NK-92 (cell line): ENCODE measurements around the gene IVL.

Experiments used
- DNase-seq: peaks from one replicate; lab custom pipeline; 2025; ENCODE audit not compliant: unreplicated experiment; lab: John Stamatoyannopoulos, UW

The IVL gene

DNA sequence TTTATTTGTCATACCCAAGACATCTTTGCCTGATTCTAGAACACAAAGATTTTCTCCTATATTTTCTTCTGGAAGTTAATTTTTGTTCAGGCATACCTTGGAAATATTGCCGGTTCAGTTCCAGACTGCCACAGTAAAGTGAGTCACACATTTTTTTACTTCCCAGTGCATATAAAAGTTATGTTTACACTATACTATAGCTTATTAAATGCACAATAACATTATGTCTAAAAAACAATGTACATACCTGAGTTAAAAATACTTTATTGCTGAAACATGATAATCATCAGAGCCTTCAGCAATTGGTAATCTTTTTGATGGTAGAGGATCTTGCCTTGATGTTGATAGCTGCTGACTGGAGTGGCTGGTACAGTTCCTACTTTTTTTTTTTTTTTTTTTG is 20.2 kb upstream of the IVL start:
- DNase-seq, result no peak

DNA sequence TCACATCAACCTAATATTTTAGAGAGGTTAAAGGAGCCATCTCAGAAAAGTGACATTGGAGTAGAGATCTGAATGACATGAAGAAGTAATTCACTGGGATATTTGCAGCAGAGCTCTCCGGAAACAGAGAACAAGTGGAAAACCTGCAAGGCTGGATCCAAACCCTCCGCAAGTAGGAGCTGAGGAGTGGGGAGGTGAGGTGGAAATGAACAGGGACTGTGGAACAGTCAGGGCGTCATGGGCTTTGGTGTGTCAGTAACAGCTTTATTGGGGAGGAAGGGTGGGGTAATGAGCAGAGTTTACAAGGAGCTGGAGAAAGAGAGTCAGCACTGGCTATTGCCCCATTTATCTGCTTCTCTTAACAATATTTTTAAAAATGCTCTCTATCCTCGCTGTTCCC is 9.3 kb upstream of the IVL start:
- DNase-seq, result no peak

DNA sequence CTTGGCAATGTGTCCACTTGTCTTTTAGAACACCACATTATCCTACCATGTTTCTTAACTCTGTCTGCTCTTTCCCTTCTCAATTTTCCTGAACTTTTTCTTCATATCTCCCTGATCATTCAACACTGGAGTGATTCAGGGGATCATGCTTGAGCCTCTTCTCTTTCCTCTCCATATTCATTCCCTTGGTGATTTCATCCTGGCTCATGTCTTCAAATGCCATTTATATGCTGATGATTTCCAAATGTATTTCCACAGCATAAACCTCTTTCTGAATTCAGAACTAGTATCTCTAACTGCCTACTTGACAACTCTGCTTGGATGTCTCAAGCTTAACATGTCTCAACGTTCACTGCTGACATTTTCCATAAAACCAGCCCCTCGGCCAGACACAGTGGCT is 8.5 kb upstream of the IVL start:
- no peak for DNase-seq

DNA sequence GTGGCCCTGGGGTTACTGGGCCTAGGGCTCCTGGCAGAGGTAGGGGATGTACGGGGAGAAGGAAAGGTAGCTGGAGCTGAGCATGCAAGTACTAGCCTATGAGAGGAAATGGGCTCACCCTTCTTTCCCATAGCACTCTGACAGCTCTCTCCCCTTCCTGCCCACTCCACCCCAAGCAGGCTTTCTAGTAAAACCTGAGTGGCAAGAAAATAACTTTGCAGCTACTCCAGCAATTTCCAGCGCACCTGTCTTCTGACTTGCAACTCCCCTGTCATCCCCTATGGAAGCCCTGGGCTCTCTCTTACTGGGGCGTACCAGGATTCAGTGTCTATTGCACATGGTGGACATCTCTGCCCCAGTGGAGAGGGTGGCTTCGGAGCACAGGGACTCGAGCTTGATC is 6.7 kb upstream of the IVL start:
- no peak for DNase-seq

DNA sequence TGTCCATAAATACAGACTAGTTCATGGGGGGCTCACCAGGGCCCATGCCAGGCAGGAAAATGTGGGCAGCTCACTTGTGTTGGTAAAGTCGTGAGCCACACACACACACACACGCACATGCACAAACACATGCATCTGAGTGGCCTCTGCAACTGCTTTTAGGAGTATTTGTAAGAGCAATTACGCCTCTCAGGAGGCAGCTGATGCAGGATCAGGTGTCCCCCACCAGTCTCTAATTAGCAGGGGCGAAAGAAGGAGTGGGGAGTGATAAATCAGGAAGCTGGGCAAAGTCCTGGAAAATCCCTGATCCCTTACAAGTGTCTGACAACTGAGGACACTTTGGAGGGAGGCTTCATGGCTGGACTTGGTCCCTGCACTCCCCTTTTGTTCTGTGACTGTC is 5.7 kb upstream of the IVL start:
- no peak for DNase-seq

DNA sequence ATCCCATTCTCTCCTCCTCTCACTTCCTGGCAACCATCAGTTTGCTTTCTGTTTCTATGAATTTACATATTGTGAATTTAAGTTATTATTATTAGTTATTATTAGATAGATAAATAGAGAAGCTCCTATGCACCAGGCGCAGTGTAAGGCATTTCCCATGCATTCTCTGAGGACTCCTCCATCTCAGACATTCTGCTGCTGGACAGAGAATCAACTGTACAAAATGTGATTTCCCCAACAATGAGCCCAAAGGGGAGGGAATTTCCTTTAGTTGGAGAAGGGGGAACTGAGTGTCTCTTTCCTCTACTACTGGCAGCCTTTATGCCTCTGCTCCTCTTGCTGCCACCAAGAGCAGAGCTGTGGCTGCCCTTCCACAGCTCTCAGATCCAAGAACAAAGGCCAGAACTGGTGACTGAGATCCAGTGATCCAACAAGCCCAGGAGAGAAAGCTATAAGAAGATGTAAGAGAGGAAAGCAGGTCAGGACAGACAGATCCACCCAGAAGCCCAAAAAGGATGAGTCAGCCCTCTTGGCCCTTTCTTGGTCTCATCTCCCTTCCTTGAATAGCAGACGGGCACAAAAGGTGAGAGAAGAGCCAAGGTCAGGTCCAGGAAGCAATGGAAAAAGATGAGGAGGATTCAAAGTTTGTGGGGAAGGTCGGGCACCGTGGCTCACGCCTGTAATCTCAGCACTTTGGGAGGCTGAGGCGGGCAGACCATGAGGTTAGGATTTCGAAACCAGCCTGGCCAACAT is 3.5 kb upstream of the IVL start:
- no peak for DNase-seq

DNA sequence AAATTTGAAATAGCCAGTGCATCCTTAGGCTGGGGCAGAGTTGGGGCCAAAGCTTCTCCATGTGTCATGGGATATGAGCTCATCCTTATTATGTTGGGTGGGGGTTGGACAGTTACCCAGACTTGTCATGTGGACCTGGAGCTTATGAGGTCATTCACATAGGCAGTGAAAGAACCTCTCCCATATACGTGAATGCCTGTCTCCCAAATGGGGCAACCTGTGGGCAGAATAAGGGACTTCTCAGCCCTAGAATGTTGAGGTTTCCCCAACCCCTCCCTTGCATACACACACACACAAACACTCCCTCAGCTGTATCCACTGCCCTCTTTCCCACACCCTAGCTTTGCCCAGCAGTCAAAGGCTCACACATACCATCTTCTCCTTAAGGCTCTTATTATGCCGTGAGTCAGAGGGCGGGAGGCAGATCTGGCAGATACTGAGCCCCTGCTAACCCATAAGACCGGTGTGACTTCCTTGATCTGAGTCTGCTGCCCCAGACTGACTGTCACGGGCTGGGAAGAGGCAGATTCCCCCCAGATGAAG is 2.3 kb upstream of the IVL start:
- no peak for DNase-seq

DNA sequence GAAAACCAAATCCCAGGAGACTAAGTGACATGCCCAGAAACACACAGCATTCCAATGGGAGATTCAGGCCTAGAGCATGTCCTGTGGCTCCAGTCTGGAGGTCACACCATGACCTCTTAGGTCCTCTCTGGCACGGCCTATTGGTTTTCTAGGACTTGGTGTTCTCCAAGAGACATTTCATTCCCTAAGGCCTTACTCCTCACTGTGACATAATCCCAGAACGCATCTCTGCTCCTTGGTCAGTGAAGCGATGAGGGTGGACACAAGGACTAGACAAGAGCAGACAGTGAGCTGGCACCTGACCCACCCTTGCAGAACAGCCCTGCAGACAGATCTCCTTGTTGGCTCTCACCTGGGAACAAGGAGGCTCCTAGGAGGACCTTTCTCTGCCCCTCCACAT is 860 bp downstream of the IVL start:
- no peak for DNase-seq

DNA sequence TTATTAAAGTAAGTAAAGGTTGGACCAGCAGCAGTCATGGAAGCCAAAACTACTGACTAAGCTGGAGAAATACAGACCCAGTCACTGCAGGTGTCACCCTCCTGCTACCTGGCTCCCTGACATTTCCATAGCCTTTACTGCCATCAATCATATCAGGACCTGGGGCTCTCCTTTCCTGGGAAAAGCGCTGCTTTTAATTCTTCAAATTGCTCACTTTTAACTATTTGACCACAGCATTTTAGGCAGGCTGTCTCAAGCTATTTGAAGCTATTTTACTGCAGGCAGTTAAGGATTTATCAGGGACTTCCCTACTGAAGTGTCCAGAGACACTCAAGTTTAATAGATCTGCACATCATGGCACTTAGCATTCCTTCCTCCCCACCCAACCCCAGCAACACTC is 4.1 kb downstream of the IVL start:
- DNase-seq, result no peak

DNA sequence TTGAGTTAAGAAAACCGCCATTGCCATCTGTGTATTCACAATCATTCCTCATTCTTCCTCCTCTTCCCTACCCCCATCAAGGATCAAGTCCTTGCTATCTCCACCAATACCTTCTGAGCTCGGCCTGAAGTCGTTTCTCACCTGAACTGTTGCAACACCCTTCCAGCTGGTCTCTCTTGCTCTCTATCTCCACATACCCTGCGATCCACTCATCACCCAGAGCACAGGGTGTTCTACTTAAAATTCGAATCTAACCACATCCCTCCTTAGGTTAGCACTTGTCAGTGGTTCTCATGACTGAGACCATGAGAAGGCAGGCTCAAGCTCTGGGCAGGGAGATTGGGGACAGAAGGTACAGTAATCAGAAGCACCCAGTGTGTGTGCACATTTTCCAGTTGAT is 4.6 kb downstream of the IVL start:
- DNase-seq, result no peak

DNA sequence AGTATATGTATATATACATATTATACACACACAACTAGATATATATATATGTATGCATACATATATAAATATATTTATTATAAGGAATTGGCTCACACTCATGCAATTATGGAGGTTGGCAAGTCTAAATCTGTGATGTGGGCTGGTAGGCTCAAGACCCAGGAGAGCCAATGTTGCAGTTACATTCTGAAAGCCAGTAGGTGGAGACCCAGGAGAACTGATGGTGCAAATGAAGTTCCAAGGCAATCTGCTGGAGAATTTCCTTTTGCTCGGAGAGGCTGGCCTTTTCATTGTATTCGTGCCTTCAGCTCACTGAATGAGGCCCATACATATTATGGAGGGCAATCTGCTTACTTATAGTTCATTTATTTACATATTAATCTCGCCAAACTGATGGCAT is 9.4 kb downstream of the IVL start:
- no peak for DNase-seq

DNA sequence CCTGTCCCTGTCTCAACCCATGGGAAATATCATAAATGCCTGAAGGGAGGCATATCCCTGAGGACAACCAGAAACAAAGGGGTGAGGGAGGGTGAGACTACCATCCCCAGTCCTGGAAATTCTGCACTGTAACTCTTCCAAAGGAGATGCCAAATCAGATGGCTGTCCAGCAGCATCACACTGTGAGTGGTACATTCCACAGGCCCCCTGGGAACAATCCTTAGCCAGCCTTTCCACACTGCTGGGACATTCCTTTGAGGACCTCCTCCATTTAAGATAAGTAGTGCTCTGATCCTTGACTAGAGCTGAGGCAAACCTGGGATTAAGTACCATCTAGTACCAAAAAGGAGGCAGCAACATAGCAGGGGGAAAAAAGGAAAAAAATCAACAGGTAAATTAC is 10.7 kb downstream of the IVL start:
- no peak for DNase-seq

DNA sequence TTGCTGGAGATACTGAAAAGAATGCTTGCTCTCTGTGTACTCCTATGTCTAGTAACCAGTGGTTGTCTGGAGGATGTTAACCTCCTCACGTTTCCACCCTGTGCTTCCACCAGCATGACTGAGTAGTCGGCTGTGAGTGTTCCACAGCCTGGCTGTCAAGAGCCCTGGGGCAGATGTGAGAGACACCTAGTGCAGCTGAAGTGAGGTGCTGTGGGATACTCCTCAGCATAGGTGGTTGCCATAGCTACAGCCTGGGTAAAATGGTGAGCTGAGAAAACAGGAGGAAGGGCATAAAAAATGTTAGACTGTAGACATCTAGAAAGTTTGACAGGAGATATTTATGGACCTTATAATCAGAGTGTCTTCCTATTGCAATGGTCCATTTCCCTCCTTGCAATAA is 15.8 kb downstream of the IVL start:
- no peak for DNase-seq

DNA sequence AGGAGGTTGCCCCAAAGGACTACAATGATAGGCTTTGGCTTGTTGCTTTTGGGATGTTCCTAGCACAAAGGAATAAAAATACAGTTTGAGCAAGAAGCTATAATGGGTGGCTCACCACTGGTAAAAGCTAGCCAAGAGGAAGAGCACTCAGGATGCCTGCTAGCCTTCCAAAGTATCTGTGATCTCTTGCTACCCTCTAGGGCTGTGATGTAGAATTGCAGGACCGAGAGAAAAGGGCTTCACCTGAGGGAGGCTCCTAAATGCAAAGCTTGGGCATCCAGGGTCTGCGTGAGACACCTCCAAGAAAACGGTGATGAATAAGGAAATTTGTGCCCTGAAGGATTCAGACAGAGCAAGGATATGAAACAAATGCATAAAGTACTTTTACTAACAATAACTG is 17.7 kb downstream of the IVL start:
- no peak for DNase-seq

DNA sequence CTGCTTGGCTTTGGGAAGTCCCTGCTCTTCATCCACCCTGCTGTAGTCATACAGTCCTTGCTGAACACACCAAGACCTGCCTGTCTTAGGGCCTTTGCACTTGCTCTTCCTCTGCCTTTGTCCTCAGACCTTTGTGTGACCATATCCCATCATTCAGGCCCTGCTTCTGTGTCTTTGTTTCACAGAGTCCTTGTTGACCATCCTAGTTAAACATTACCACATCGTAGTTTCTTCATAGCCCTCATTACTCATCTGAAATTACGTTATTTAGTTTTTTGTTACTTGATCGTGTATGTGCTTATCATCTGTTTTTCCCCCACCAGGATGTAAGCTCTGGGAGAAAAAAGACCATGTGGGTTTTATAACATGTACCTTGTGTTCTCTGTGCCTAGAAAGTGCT is 20.3 kb downstream of the IVL start:
- no peak for DNase-seq

DNA sequence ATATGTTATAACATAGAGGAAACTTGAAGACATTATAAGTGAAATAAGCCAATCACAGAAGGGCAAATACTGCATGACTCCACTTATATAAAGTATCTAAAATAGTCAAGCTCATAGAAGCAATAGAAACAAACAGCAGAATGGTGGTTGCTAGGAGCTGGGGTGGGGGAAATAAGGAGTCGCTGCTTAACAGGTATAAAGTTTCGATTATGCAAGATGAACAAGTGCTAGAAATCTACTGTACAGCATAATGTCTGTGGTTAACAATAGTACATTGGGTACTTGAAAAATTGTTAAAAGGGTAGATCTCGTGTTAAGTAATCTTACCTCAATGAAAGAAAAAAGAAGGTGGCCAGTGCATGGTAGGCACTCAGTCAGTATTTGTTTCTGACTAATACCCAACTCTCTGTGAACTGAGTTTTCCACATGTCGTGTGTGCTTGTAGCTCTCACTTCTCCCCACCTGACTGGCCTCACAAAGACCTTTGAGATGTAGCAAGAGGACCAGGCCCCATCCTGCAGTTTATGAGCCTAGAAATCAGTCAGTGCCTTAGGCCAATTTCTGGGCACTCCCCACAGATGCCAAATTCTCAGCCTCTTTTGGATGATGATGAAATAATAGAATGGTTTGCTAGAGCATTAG is 23.9 kb downstream of the IVL start:
- no peak for DNase-seq

DNA sequence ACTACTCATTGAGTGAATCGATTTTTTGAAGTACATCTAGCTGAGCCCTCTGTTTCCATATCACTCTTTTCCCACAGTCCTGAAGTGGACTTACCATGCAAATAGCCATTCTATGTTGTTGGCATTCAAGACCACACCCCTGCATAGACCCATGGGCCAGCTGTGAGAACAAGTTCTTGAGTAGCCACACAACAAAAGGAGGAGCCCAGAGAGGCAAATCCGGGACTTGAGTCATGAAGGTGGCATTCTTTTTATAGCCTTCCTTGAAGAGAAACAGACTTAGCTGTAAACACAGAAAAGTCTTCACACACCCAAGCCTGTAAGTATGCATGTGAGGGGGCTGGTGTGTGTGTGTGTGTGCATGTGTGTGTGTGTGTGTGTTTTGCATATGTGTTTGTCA is 24.9 kb downstream of the IVL start:
- no peak for DNase-seq

DNA sequence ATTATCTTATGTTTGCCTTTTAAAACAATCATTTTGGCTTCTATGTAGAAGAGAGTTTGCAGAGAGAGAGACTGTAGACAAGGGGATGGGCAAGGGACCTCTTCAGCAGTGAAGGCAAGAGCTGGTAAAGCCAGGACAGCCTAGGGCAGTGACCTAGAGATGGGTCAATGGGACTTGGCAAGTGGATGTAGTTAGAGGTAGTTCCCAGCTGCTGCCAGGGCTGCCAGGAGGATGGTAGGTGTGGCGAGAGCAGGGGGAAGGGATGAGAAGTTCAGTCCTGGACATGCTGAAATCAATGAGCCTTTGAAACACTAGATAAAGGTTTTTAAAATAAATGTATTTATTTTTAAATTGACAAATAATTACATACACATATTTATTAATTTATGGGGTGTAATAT is 32.3 kb downstream of the IVL start:
- no peak for DNase-seq

DNA sequence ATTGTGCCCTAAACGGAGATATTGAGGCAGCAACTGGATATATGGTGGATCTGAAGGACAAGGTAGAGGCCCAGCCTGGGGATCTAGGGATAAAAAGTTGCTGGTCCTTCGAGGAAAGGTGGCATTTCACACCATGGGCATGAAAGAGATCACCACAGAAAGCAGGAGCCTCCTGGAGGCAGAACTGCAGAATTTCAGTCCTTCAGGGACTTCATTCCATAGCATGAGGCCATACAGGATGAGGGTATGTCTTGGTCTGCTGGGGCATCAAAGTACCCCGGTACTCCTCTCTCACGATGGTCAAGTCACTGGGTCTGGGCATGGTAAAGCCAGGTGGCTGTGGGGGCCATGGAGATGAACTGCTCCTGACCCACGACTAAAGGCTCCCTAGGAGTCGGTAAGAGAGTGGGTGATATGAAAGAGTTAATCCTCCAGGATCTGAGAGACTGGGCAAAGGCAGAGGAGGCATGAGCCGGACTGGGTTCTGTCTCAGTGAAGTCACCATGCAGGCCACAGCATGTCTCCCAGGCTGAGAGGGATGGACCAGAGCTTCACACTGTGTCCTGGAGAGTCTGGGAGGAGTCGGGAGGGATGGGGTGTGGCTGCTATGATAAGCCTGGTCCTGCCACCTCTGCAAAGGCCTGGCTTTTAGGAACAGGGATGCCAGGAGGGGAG is 32.8 kb downstream of the IVL start:
- DNase-seq, result no peak

DNA sequence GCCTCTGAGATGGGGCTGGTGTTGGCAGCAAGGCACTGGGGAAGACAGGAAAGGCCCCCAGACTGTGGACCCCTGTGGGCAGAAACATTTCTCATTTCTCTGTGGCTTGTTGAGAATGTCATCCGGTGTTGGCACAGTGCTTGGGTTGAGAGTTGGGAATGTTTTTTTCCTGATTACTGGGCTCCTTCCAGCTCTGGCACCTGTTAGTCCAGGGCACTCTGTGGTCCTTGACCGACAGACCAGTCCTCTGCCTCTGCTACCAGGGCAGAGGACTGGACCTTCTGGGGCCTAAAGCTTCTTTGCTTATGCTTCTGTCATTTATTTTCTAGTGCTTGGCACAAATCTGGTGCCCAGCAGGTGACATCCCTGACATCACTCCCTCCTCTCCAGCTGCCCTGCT is 33.8 kb downstream of the IVL start:
- no peak for DNase-seq

DNA sequence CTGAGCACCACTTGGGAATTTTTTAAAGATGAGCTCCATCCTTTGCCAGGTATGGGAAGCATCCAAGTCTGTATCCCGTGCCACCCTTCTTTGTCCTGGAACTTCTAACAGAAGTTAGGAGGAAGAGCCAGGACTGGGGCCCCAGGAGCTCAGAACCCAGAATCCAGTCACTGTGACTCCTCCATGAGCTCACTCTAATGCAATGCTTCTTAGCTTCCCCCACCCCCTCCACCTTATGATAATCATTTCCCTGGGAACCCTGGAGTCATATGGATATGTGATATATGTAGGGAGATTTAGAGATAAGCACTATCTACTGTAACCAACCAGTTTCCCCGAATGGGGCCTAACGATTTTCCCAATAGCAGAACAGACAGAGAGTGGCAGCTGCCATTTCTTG is 37.9 kb downstream of the IVL start:
- DNase-seq, result no peak

DNA sequence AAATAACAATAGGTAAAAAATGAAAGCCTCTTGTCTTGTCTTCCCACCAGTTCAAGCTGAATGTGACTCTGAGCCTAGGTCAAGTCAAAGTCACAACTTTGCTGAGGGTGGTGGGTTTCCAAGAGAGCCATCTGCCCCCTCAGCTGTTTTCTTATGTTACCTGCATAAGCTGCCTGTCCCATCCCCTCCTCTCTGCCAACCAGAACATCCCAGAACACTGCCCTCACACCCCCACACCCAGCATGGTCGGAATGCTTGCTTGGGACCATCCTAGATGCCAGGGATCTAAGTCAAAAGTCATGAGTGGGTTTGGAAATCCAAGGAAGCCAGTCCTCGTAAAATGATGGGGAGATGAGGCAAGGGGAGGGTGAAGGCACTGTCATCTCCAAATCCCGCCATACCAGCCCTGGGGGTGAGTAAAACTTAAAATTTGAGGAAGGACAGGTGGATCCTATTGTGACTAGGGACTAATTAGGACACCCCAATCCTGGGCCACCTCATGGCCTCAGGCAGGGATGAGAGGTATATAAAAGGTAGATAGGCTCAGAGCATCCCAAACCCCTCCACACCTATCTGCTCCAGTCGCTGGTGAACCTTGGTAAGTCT is 38.4 kb downstream of the IVL start, which contains the start of gene SPRR5:
TSS of gene SPRR5 (plus strand) at position 556 of the 606 bp plus-strand sequence. CDS start 1,349 bp downstream, outside the sequence.
- no peak for DNase-seq
